Common myeloid progenitor, CD34-positive (primary cell): ENCODE results near the gene AUNIP.

ENCODE experiments used
- CTCF ChIA-PET: fragments of 350-600 bp; sonication (Branson Sonifier 250); formaldehyde crosslinking; loops from one replicate; lab custom pipeline; 2021; ENCODE audit warnings: antibody characterized with exemption; lab: Charles Lee
- POLR2A ChIA-PET: fragments of 350-600 bp; sonication (Branson Sonifier 250); formaldehyde crosslinking; loops from one replicate; lab custom pipeline; 2021; ENCODE audit warnings: antibody characterized with exemption; lab: Charles Lee
- DNase-seq, 3 donors: peaks; one replicate each; pipeline versions ENCODE4 v3.0.0 to v3.0.0-alpha.2; 2013
- H3K27ac ChIP-seq, 2 experiments: 1 replicate in 1 of 2; 2 replicates in 1 of 2; pipeline ENCODE4 v1.7.0; 2013; ENCODE audit warnings: inconsistent platforms in 2 of 2, low read length in 2 of 2, mild to moderate bottlenecking in 2 of 2, low read depth in 1 of 2, moderate library complexity in 1 of 2; ENCODE audit not compliant: severe bottlenecking in 2 of 2, insufficient read depth in 1 of 2, poor library complexity in 1 of 2
- H3K27me3 ChIP-seq, 5 experiments: replicated peaks in 2 of 5; 1 replicate in 3 of 5; 2 replicates in 2 of 5; pipeline versions ENCODE4 v1.6.1 to v1.7.0; 2013; ENCODE audit warnings: low read length in 4 of 5, mild to moderate bottlenecking in 2 of 5, moderate library complexity in 2 of 5, inconsistent platforms in 1 of 5; ENCODE audit not compliant: insufficient read depth in 5 of 5, control insufficient read depth in 4 of 5
- H3K36me3 ChIP-seq, 4 experiments: 1 replicate in 2 of 4; 2 replicates in 2 of 4; pipeline versions ENCODE4 v1.6.1 to v1.7.0; 2013; ENCODE audit warnings: low read length in 3 of 4, control low read depth in 1 of 4, mild to moderate bottlenecking in 1 of 4; ENCODE audit not compliant: control insufficient read depth in 4 of 4, insufficient read depth in 4 of 4
- H3K4me1 ChIP-seq, 4 experiments: 1 replicate in 3 of 4; 2 replicates in 1 of 4; pipeline versions ENCODE4 v1.6.1 to v1.7.1; 2013; ENCODE audit warnings: low read length in 3 of 4, mild to moderate bottlenecking in 3 of 4, control low read depth in 1 of 4, inconsistent platforms in 1 of 4, moderate library complexity in 1 of 4; ENCODE audit not compliant: control insufficient read depth in 4 of 4, insufficient read depth in 4 of 4; ENCODE audit errors: control extremely low read depth in 1 of 4
- H3K4me3 ChIP-seq, 7 experiments: 1 replicate in 4 of 7; 2 replicates in 3 of 7; pipeline versions ENCODE4 v1.5.1 to v1.7.0; 2013; ENCODE audit warnings: mild to moderate bottlenecking in 7 of 7, low read length in 6 of 7, moderate library complexity in 6 of 7, inconsistent platforms in 2 of 7, low read depth in 2 of 7, control low read depth in 1 of 7; ENCODE audit not compliant: insufficient read depth in 4 of 7, control insufficient read depth in 1 of 7; ENCODE audit errors: extremely low read depth in 1 of 7
- H3K9me3 ChIP-seq, 5 experiments: 1 replicate in 4 of 5; 2 replicates in 1 of 5; pipeline versions ENCODE4 v1.6.1 to v1.7.1; 2013; ENCODE audit warnings: low read length in 4 of 5, mild to moderate bottlenecking in 2 of 5, inconsistent platforms in 1 of 5, low read depth in 1 of 5, moderate library complexity in 1 of 5; ENCODE audit not compliant: control insufficient read depth in 4 of 5, insufficient read depth in 2 of 5; ENCODE audit errors: control extremely low read depth in 1 of 5
- WGBS: methylation state at CpG from one replicate; pipeline ENCODE4 v1.1.5; 2013; ENCODE audit not compliant: insufficient coverage; 5-methylcytosine and 5-hydroxymethylcytosine counted together

Gene AUNIP

GRCh38 chr1:25803368-25803767 is 55.9 kb downstream of the AUNIP start:
- Histone ChIP-seq H3K27ac (no peak overlapping the region), H3K4me3 (no peak overlapping the region), H3K9me3 (no peaks in the 10 kb centered on the region), H3K4me1 (peaks cover 0 to 26% (median 20%) of the 10 kb centered on the region in 4 experiments), H3K27me3 (no peaks in the 10 kb centered on the region), H3K36me3 (peaks cover 4 to 26% (median 12%) of the 10 kb centered on the region in 4 experiments)
- POLR2A ChIA-PET: no interaction called here
- CTCF ChIA-PET: interaction anchor here (0.7 to 2.1 kb wide), 4 partner anchors 282 to 306 kb away, joined by 3 to 4 read pairs (median 3); no protein-coding TSS in a partner anchor
- DNase-seq: no peak
- WGBS: 88% methylated on average over 1 of the region's 1 CpG

GRCh38 chr1:25802915-25803314 is 56.3 kb downstream of the AUNIP start:
- Histone ChIP-seq H3K4me3 (no peak overlapping the region), H3K9me3 (no peaks in the 10 kb centered on the region), H3K27ac (no peak overlapping the region), H3K36me3 (peaks cover 4 to 24% (median 12%) of the 10 kb centered on the region in 4 experiments), H3K27me3 (no peaks in the 10 kb centered on the region), H3K4me1 (peaks cover 0 to 26% (median 20%) of the 10 kb centered on the region in 4 experiments)
- POLR2A ChIA-PET: no interaction called here
- peak in 2 of 3 donors; percentile 41 to 45 for DNase-seq
- CTCF ChIA-PET: interaction anchor here (0.5 to 2.1 kb wide), 6 partner anchors 8 to 412 kb away, joined by 3 to 4 read pairs (median 3); no protein-coding TSS in a partner anchor
- WGBS: 100% methylated on average over 2 of the region's 6 CpGs

GRCh38 chr1:25800703-25801377 is 58.4 kb downstream of the AUNIP start:
- no peaks in the 10 kb centered on the region for H3K27me3 ChIP-seq
- WGBS: 80% methylated on average over 12 of the region's 15 CpGs
- peak overlapping the region in 6 of 7 experiments; percentile 19 to 74 (median 58) for H3K4me3 ChIP-seq
- CTCF ChIA-PET: interaction anchor here (0.7 to 2.9 kb wide), 11 partner anchors 9 to 297 kb away, joined by 3 to 8 read pairs (median 4); no protein-coding TSS in a partner anchor
- DNase-seq: no peak
- no peak overlapping the region for H3K27ac ChIP-seq
- no peaks in the 10 kb centered on the region for H3K9me3 ChIP-seq
- POLR2A ChIA-PET: no interaction called here
- peaks cover 0 to 10% (median 4%) of the 10 kb centered on the region in 4 experiments for H3K36me3 ChIP-seq
- H3K4me1 ChIP-seq: peaks cover 0 to 34% (median 27%) of the 10 kb centered on the region in 4 experiments

GRCh38 chr1:25799935-25800702 is 59.1 kb downstream of the AUNIP start, which contains the start of gene SELENON:
Gene SELENON, plus strand, starts transcription at chr1:25800193. Its CDS starts 38 bp downstream, at chr1:25800231.
- peak within 1 kb of the TSS in 6 of 7 experiments; percentile 38 to 74 (median 58) for H3K4me3 ChIP-seq
- no peaks in the 10 kb centered on the region for H3K27me3 ChIP-seq
- POLR2A ChIA-PET: no interaction called here
- peaks cover 0 to 2% (median under 1%) of the 10 kb centered on the region in 4 experiments for H3K36me3 ChIP-seq
- no peak within 1 kb of the TSS for H3K27ac ChIP-seq
- CTCF ChIA-PET: interaction anchor here (1.0 to 2.9 kb wide), 5 partner anchors 11 to 296 kb away, joined by 3 to 8 read pairs (median 4); no protein-coding TSS in a partner anchor
- H3K9me3 ChIP-seq: no peaks in the 10 kb centered on the region
- WGBS: under 1% methylated on average over 77 of the region's 91 CpGs
- DNase-seq: peak in 1 of 3 donors; percentile 41
- H3K4me1 ChIP-seq: peaks cover 0 to 34% (median 24%) of the 10 kb centered on the region in 4 experiments

- POLR2A ChIA-PET: no interaction called here
- no peak overlapping the region for H3K27ac ChIP-seq
- CTCF ChIA-PET: interaction anchor here (1.0 to 2.9 kb wide), 5 partner anchors 10 to 295 kb away, joined by 3 to 13 read pairs (median 8); no protein-coding TSS in a partner anchor
These were observed 59.8 kb downstream of the AUNIP start for GRCh38 chr1:25799352-25799934.

GRCh38 chr1:25798666-25799351 is 60.4 kb downstream of the AUNIP start:
- ChIA-PET CTCF (interaction anchor here (0.7 to 2.9 kb wide), 17 partner anchors 11 to 295 kb away, joined by 3 to 13 read pairs (median 5); no protein-coding TSS in a partner anchor), POLR2A (no interaction called here)
- Histone ChIP-seq H3K9me3 (no peaks in the 10 kb centered on the region), H3K27me3 (no peaks in the 10 kb centered on the region), H3K36me3 (no peaks in the 10 kb centered on the region), H3K4me1 (peaks cover 0 to 34% (median 24%) of the 10 kb centered on the region in 4 experiments), H3K27ac (no peak overlapping the region), H3K4me3 (no peak overlapping the region)
- 91% methylated on average over 8 of the region's 8 CpGs for WGBS
- no peak for DNase-seq

More at GRCh38 chr1:25799352-25799934, 59.8 kb downstream of the AUNIP start:
- Histone ChIP-seq H3K4me1 (peaks cover 0 to 34% (median 24%) of the 10 kb centered on the region in 4 experiments), H3K9me3 (no peaks in the 10 kb centered on the region), H3K36me3 (no peaks in the 10 kb centered on the region), H3K4me3 (peak overlapping the region in 6 of 7 experiments; percentile 28 to 72 (median 42)), H3K27me3 (no peaks in the 10 kb centered on the region)
- WGBS: 9% methylated on average over 9 of the region's 12 CpGs
- DNase-seq: peak in 1 of 3 donors; percentile 38
